Astrocyte of the spinal cord (primary cell): Measurements from ENCODE around the gene HSFX3.
"Not testable (repeated sequence)": the region's sequence is repeated elsewhere in the genome, so short reads cannot be mapped to it uniquely, and the experiment has no call there.

ENCODE experiments used
- DNase-seq: peaks from one replicate; pipeline ENCODE4 v3.0.0; 2011; ENCODE audit warnings: low read depth, low spot score
- H3K4me3 ChIP-seq: 2 replicates; pipeline ENCODE4 v1.5.1; 2011; ENCODE audit warnings: low read depth, mild to moderate bottlenecking, low read length, moderate library complexity
- CTCF ChIP-seq: IDR thresholded peaks from 2 replicates; pipeline ENCODE4 v1.5.1; 2012; ENCODE audit warnings: low read depth, mild to moderate bottlenecking, low read length, inconsistent platforms
- in situ Hi-C: cut with HindIII; loops from 2 replicates; pipeline ENCODE4 v1.10.0; 2017; ENCODE audit warnings: low sequenced_read_pairs

HSFX3 gene

GRCh38 chrX:149569770-149570169 lies 20.0 kb upstream of the HSFX3 start:
- TF ChIP-seq CTCF = no peak
- no peak overlapping the region for H3K4me3 ChIP-seq
- in situ Hi-C loops = no loop called here
- DNase-seq = no peak

GRCh38 chrX:149568701-149569296 lies 19.1 kb upstream of the HSFX3 start:
- TF ChIP-seq CTCF = no peak
- no peak for DNase-seq
- H3K4me3 ChIP-seq = no peak overlapping the region
- in situ Hi-C loops = no loop called here

GRCh38 chrX:149567621-149568417 lies 18.1 kb upstream of the HSFX3 start:
- no peak for DNase-seq
- TF ChIP-seq CTCF = no peak
- no peak overlapping the region for H3K4me3 ChIP-seq
- in situ Hi-C loops = no loop called here

GRCh38 chrX:149563359-149563758 lies 13.6 kb upstream of the HSFX3 start:
- DNase-seq = no peak
- no peak for TF ChIP-seq CTCF
- in situ Hi-C loops = no loop called here
- H3K4me3 ChIP-seq = no peak overlapping the region

- in situ Hi-C loops, H3K4me3 ChIP-seq, DNase-seq: not testable (repeated sequence)
Observed at GRCh38 chrX:149555251-149555650, 5.5 kb upstream of the HSFX3 start.

GRCh38 chrX:149551939-149552248 lies 2.2 kb upstream of the HSFX3 start:
- H3K4me3 ChIP-seq, in situ Hi-C loops, DNase-seq: not testable (repeated sequence)

GRCh38 chrX:149551245-149551938 lies 1.7 kb upstream of the HSFX3 start:
- DNase-seq, H3K4me3 ChIP-seq, in situ Hi-C loops: not testable (repeated sequence)

GRCh38 chrX:149550454-149550853 lies 730 bp upstream of the HSFX3 start:
- H3K4me3 ChIP-seq, DNase-seq, in situ Hi-C loops: not testable (repeated sequence)

GRCh38 chrX:149547782-149548181 lies 1.9 kb downstream of the HSFX3 start:
- DNase-seq, in situ Hi-C loops, H3K4me3 ChIP-seq: not testable (repeated sequence)

- H3K4me3 ChIP-seq, in situ Hi-C loops, DNase-seq: not testable (repeated sequence)
Observed at GRCh38 chrX:149546962-149547361, 2.8 kb downstream of the HSFX3 start.
